Right lobe of liver (tissue), 6 donors: Measurements from ENCODE around the gene SYT2. TPM values are rescaled to one million over a fixed set of nuclear protein-coding genes. Genes with fewer than 3 reads are reported as not detected.
"Not testable (repeated sequence)": the region's sequence is repeated elsewhere in the genome, so short reads cannot be mapped to it uniquely, and the experiment has no call there.

Experiments used
- ATAC-seq, 4 donors: fragments of 200-7000 bp; cut with Tn5 transposase; one replicate each; pipeline ENCODE4 v1.9.1; 2020; ENCODE audit warnings: mild to moderate bottlenecking in 4 of 4, moderate library complexity in 4 of 4
- DNase-seq, 3 donors: peaks; one replicate each; pipeline ENCODE4 v3.0.0-alpha.2; 2020
- H3K27ac ChIP-seq, 3 donors: fragments of 200-600 bp; one replicate each; pipeline ENCODE4 v1.8.0; 2022
- H3K27me3 ChIP-seq, 2 donors: fragments of 200-600 bp; one replicate each; pipeline ENCODE4 v1.8.0; 2022
- H3K36me3 ChIP-seq, 4 donors: fragments of 200-600 bp; sonication (generic) in 1 of 4; one replicate each; pipeline versions ENCODE4 v1.5.1 to v1.8.0; 2017 to 2022; ENCODE audit warnings: control low read depth in 1 of 4
- H3K4me1 ChIP-seq, 4 donors: fragments of 200-600 bp; sonication (generic) in 1 of 4; one replicate each; pipeline versions ENCODE4 v1.5.1 to v1.8.0; 2017 to 2022; ENCODE audit warnings: control low read depth in 1 of 4
- H3K4me3 ChIP-seq, 3 donors: fragments of 200-600 bp; one replicate each; pipeline ENCODE4 v1.8.0; 2022
- H3K9me3 ChIP-seq, 4 donors: fragments of 200-600 bp; sonication (generic) in 1 of 4; one replicate each; pipeline versions ENCODE4 v1.5.1 to v1.8.0; 2017 to 2022; ENCODE audit warnings: control low read depth in 1 of 4
- CTCF ChIP-seq, 4 donors: fragments of 200-600 bp in 3 of 4; fragments of 450-650 bp in 1 of 4; IDR thresholded peaks; one replicate each; pipeline versions ENCODE4 v1.5.1 to v1.8.0; 2016 to 2022; ENCODE audit warnings: antibody characterized with exemption in 4 of 4, mild to moderate bottlenecking in 2 of 4
- POLR2A ChIP-seq: fragments of 450-650 bp; IDR thresholded peaks from one replicate; pipeline ENCODE4 v1.6.1; 2017; ENCODE audit warnings: antibody characterized with exemption, mild to moderate bottlenecking
- WGBS: methylation state at CpG from one replicate; pipeline ENCODE4 v1.1.6; 2018; ENCODE audit warnings: low coverage, low lambda C conversion rate; ENCODE audit not compliant: insufficient coverage; ENCODE audit errors: missing lambda C conversion rate; 5-methylcytosine and 5-hydroxymethylcytosine counted together
- intact Hi-C, 2 donors: fragments of 100-400 bp; cut with DNase I; formaldehyde crosslinking; loops; one replicate each; pipeline versions ENCODE4 v1.11.2 to v1.14.1; 2022
- total RNA-seq, 6 experiments: library from RNA; depleted of rRNA in 2 of 6; stranded (reverse); fragments of >200 nt in 2 of 6; fragmentation: NEBNext Ultra II Directional in 3 of 6; extraction: Animal tissue kit (Norgen Biotek cat#: 25700) in 3 of 6; gene quantifications; one replicate each; pipeline versions ENCODE4 v1.1.0 to v1.2.4, GENCODE V29; 2016 to 2023
- donor health status: DM: no; HTN: yes; CAD: no.
- donor health status: DM: no; HTN: no; CAD: no.
- donor health status: DM: no; HTN: no; CAD: no.
- donor health status: DM: no; HTN: yes; CAD: no.
- donor health status: DM: no; HTN: yes; CAD: no.

SYT2 gene
- total RNA-seq, 6 experiments from 2014 or later = not detected

- no peaks in the 10 kb centered on the region for H3K4me1 ChIP-seq
- H3K36me3 ChIP-seq = peaks cover 0 to 68% (median 26%) of the 10 kb centered on the region in 4 donors
- no peak for TF ChIP-seq CTCF (IDR thresholded peaks at IDR 0.05)
- TF ChIP-seq POLR2A = no peak
- no peak overlapping the region for H3K4me3 ChIP-seq
- ATAC-seq = no peak
- no peak for DNase-seq
- no peak overlapping the region for H3K27ac ChIP-seq
- H3K9me3 ChIP-seq = no peaks in the 10 kb centered on the region
- intact Hi-C loops = no loop called here
- no peaks in the 10 kb centered on the region for H3K27me3 ChIP-seq
- WGBS = 90% methylated on average over 10 of the region's 10 CpGs
Observed at GRCh38 chr1:202733251-202733650, 23.0 kb upstream of the SYT2 start.

- DNase-seq (no peak), ATAC-seq (no peak)
- H3K4me1 ChIP-seq = no peaks in the 10 kb centered on the region
- intact Hi-C loops = no loop called here
- no peak for TF ChIP-seq CTCF (IDR thresholded peaks at IDR 0.05)
- TF ChIP-seq POLR2A = no peak
- no peaks in the 10 kb centered on the region for H3K9me3 ChIP-seq
- peaks cover 0 to 70% (median 26%) of the 10 kb centered on the region in 4 donors for H3K36me3 ChIP-seq
- no peak overlapping the region for H3K4me3 ChIP-seq
- WGBS = 76% methylated on average over 3 of the region's 4 CpGs
- H3K27me3 ChIP-seq = no peaks in the 10 kb centered on the region
- H3K27ac ChIP-seq = no peak overlapping the region
Observed at GRCh38 chr1:202728951-202729350, 18.7 kb upstream of the SYT2 start.

GRCh38 chr1:202725526-202725925, 15.3 kb upstream of the SYT2 start:
- intact Hi-C loops = no loop called here
- Histone ChIP-seq H3K27me3 (no peaks in the 10 kb centered on the region), H3K4me1 (no peaks in the 10 kb centered on the region), H3K27ac (no peak overlapping the region), H3K4me3 (no peak overlapping the region), H3K9me3 (no peaks in the 10 kb centered on the region), H3K36me3 (peaks cover 0 to 39% (median 15%) of the 10 kb centered on the region in 4 donors)
- TF ChIP-seq CTCF (IDR thresholded peaks at IDR 0.05) (no peak), POLR2A (no peak)
- ATAC-seq (no peak), DNase-seq (no peak)
- WGBS = 100% methylated on average over 1 of the region's 3 CpGs

- no peak overlapping the region for H3K27ac ChIP-seq
- no peak for ATAC-seq
- intact Hi-C loops = no loop called here
- H3K4me1 ChIP-seq = no peaks in the 10 kb centered on the region
- 83% methylated on average over 7 of the region's 7 CpGs for WGBS
- H3K9me3 ChIP-seq = no peaks in the 10 kb centered on the region
- TF ChIP-seq CTCF (IDR thresholded peaks at IDR 0.05) (no peak), POLR2A (no peak)
- H3K4me3 ChIP-seq = no peak overlapping the region
- no peaks in the 10 kb centered on the region for H3K27me3 ChIP-seq
- DNase-seq = no peak
- H3K36me3 ChIP-seq = peaks cover 0 to 21% (median 4%) of the 10 kb centered on the region in 4 donors
Observed at GRCh38 chr1:202723708-202724107, 13.5 kb upstream of the SYT2 start.

GRCh38 chr1:202723046-202723445, 12.8 kb upstream of the SYT2 start:
- WGBS = 90% methylated on average over 5 of the region's 6 CpGs
- H3K4me1 ChIP-seq, H3K27me3 ChIP-seq, ATAC-seq, DNase-seq, H3K4me3 ChIP-seq, H3K9me3 ChIP-seq, intact Hi-C loops, H3K27ac ChIP-seq: not testable (repeated sequence)
- peaks cover 0 to 14% (median 2%) of the 10 kb centered on the region in 4 donors for H3K36me3 ChIP-seq
